ENCODE results near the gene ABCG1. TPM values are rescaled to one million over a fixed set of nuclear protein-coding genes. Genes with fewer than 3 reads are reported as not detected.

Gene ABCG1
- total and polyA plus RNA-seq, 2 donors (not counting 3 experiments of a cell fraction or from before 2014, with no cell fraction given) = 6.7 to 19.6 TPM

- Histone ChIP-seq H3K9me3 (replicated peaks; ENCODE audit: control insufficient read depth, insufficient read depth, low read length) (no peaks in the 10 kb centered on the region), H2AFZ (ENCODE audit: low read depth, low read length) (no peak overlapping the region), H3K79me2 (ENCODE audit: control insufficient read depth, insufficient read depth, low read length) (no peaks in the 10 kb centered on the region), H3K4me2 (ENCODE audit: insufficient read depth, low read length) (no peak overlapping the region), H4K20me1 (replicated peaks; ENCODE audit: control insufficient read depth, extremely low read depth, insufficient read depth, low read length) (no peaks in the 10 kb centered on the region), H3K9me1 (replicated peaks; ENCODE audit: control insufficient read depth, extremely low read depth, insufficient read depth, low read length) (no peaks in the 10 kb centered on the region), H3K27ac (ENCODE audit: insufficient read depth, low read depth, low read length) (no peak overlapping the region), H3K4me3 (replicated peaks in 1 of 3; ENCODE audit: insufficient read depth in 1 of 3, low read depth in 1 of 3, low read length in 3 of 3) (no peak overlapping the region), H3K36me3 (ENCODE audit: control insufficient read depth in 2 of 2, extremely low read depth in 1 of 2, insufficient read depth in 2 of 2, low read length in 2 of 2) (no peaks in the 10 kb centered on the region), H3K4me1 (ENCODE audit: control insufficient read depth, extremely low read depth, insufficient read depth, low read length) (peaks cover 24% of the 10 kb centered on the region), H3K9ac (replicated peaks; ENCODE audit: extremely low read depth, insufficient read depth, low read length) (no peak overlapping the region), H3K27me3 (ENCODE audit: control insufficient read depth in 2 of 2, insufficient read depth in 2 of 2, low read length in 2 of 2) (no peaks in the 10 kb centered on the region)
- ChIA-PET POLR2A (no interaction called here), CTCF (no interaction called here)
- dilution Hi-C loops (cut with MboI; ENCODE audit: extremely low pct_ligation_motif_present, low sequenced_read_pairs) = no loop called here
- TF ChIP-seq FOS (IDR thresholded peaks at IDR 0.05; ENCODE audit: borderline replicate concordance, insufficient read depth, low read length) = no peak
- no peak for TF ChIP-seq CTCF (IDR thresholded peaks at IDR 0.05; ENCODE audit: extremely low read depth in 1 of 2, insufficient read depth in 1 of 2, low read depth in 1 of 2, low read length in 2 of 2)
- TF ChIP-seq MAX (IDR thresholded peaks at IDR 0.05; ENCODE audit: insufficient read depth, insufficient read length) = no peak
- TF ChIP-seq JUN (IDR thresholded peaks at IDR 0.05; ENCODE audit: borderline replicate concordance, insufficient read depth, insufficient read length, low read depth) = no peak
- TF ChIP-seq GATA2 (IDR thresholded peaks at IDR 0.05; ENCODE audit: insufficient read depth, insufficient read length, low read depth, low read length) = no peak
- TF ChIP-seq MYC (IDR thresholded peaks at IDR 0.05; ENCODE audit: low read depth, low read length) = no peak
- no peak for TF ChIP-seq EZH2 (IDR thresholded peaks at IDR 0.05; ENCODE audit: borderline replicate concordance, low read depth, low read length, severe bottlenecking)
- no peak for TF ChIP-seq POLR2AphosphoS5 (IDR thresholded peaks at IDR 0.05; ENCODE audit: insufficient read depth, low read depth, low read length)
- no peak for TF ChIP-seq POLR2A (IDR thresholded peaks at IDR 0.05; ENCODE audit: low read depth, low read length)
- FAIRE-seq (no peak), DNase-seq (ENCODE audit: low read depth, low spot score) (no peak)
- intact Hi-C loops (cut with micrococcal nuclease) = no loop called here
- no TSS peak for BruUV-seq (replicated peaks)
Observed at GRCh38 chr21:42266971-42267556, 48.1 kb downstream of the ABCG1 start.

Data from endothelial cell of umbilical vein (primary cell).